Stimulated activated CD8-positive, alpha-beta memory T cell treated with anti-CD3 and anti-CD28 coated beads, Interleukin-7, amount 100 ng/mL, for 24 hours (primary cell): Measurements from ENCODE around the gene CDK6.
"Not testable (repeated sequence)": the region's sequence is repeated elsewhere in the genome, so short reads cannot be mapped to it uniquely, and the experiment has no call there.

Experiments used
- DNase-seq: peaks from one replicate; pipeline ENCODE4 v3.0.0-alpha.2; 2020; ENCODE audit warnings: low read depth

CDK6 gene

GRCh38 chr7:92836489-92836999 is at the start of gene CDK6:
Gene CDK6, minus strand, starts transcription at chr7:92836573. Its CDS starts 3,250 bp downstream, at chr7:92833323.
- peak; percentile 37 for DNase-seq

GRCh38 chr7:92886039-92886438 is 49.7 kb upstream of the CDK6 start:
- DNase-seq: not testable (repeated sequence)

GRCh38 chr7:92884218-92884617 is 47.8 kb upstream of the CDK6 start:
- no peak for DNase-seq

GRCh38 chr7:92882760-92883159 is 46.4 kb upstream of the CDK6 start:
- DNase-seq: no peak

GRCh38 chr7:92881091-92881485 is 44.7 kb upstream of the CDK6 start:
- no peak for DNase-seq

GRCh38 chr7:92880212-92881090 is 44.1 kb upstream of the CDK6 start:
- no peak for DNase-seq

GRCh38 chr7:92877367-92877766 is 41.0 kb upstream of the CDK6 start:
- DNase-seq: no peak

GRCh38 chr7:92876836-92877235 is 40.5 kb upstream of the CDK6 start:
- DNase-seq: no peak

- DNase-seq: no peak
Observed at GRCh38 chr7:92875719-92876118, 39.3 kb upstream of the CDK6 start.

- DNase-seq: no peak
Observed at GRCh38 chr7:92875173-92875572, 38.8 kb upstream of the CDK6 start.

GRCh38 chr7:92874567-92874966 is 38.2 kb upstream of the CDK6 start:
- DNase-seq: no peak

GRCh38 chr7:92873776-92874175 is 37.4 kb upstream of the CDK6 start:
- no peak for DNase-seq

- no peak for DNase-seq
Observed at GRCh38 chr7:92872701-92873100, 36.3 kb upstream of the CDK6 start.

- no peak for DNase-seq
Observed at GRCh38 chr7:92868683-92869293, 32.4 kb upstream of the CDK6 start.

GRCh38 chr7:92864169-92864568 is 27.8 kb upstream of the CDK6 start:
- not testable (repeated sequence) for DNase-seq

- no peak for DNase-seq
Observed at GRCh38 chr7:92856436-92856835, 20.1 kb upstream of the CDK6 start.

- DNase-seq: no peak
Observed at GRCh38 chr7:92854501-92855238, 18.3 kb upstream of the CDK6 start.

- DNase-seq: no peak
Observed at GRCh38 chr7:92851732-92852131, 15.4 kb upstream of the CDK6 start.

GRCh38 chr7:92850516-92850915 is 14.1 kb upstream of the CDK6 start:
- DNase-seq: no peak

- DNase-seq: no peak
Observed at GRCh38 chr7:92849322-92849721, 12.9 kb upstream of the CDK6 start.

GRCh38 chr7:92848851-92849250 is 12.5 kb upstream of the CDK6 start:
- no peak for DNase-seq

GRCh38 chr7:92848441-92848840 is 12.1 kb upstream of the CDK6 start:
- no peak for DNase-seq

GRCh38 chr7:92847305-92847704 is 10.9 kb upstream of the CDK6 start:
- DNase-seq: no peak
